Activated CD4-positive, alpha-beta T cell treated with anti-CD3 and anti-CD28 coated beads, Interleukin-2, amount 10 ng/mL, durations not matched to agents 7 days and 5 days (primary cell): ENCODE data around the gene SIK1. TPM values are rescaled to one million over a fixed set of nuclear protein-coding genes. Genes with fewer than 3 reads are reported as not detected.

Experiments
- CTCF ChIA-PET: fragments of 350-600 bp; sonication (Branson Sonifier 250); formaldehyde crosslinking; loops from one replicate; lab custom pipeline; 2021; ENCODE audit warnings: antibody characterized with exemption; lab: Charles Lee
- POLR2A ChIA-PET: fragments of 350-600 bp; sonication (Branson Sonifier 250); formaldehyde crosslinking; loops from one replicate; lab custom pipeline; 2021; ENCODE audit warnings: antibody characterized with exemption; lab: Charles Lee
- DNase-seq: peaks from one replicate; pipeline ENCODE4 v3.0.0-alpha.2; 2020
- H3K27ac Mint-ChIP-seq: one replicate; pipeline ENCODE4 v1.8.0; 2021; ENCODE audit warnings: mild to moderate bottlenecking, moderate library complexity, mixed read lengths
- H3K27me3 Mint-ChIP-seq: one replicate; pipeline ENCODE4 v1.8.0; 2021; ENCODE audit warnings: mixed read lengths
- H3K36me3 Mint-ChIP-seq: one replicate; pipeline ENCODE4 v1.8.0; 2021; ENCODE audit warnings: low read depth, mixed read lengths
- H3K4me1 Mint-ChIP-seq: one replicate; pipeline ENCODE4 v1.8.0; 2021; ENCODE audit warnings: mixed read lengths
- H3K4me3 Mint-ChIP-seq: one replicate; pipeline ENCODE4 v1.8.0; 2021; ENCODE audit warnings: mild to moderate bottlenecking, moderate library complexity, mixed read lengths
- H3K9me3 Mint-ChIP-seq: one replicate; pipeline ENCODE4 v1.8.0; 2021; ENCODE audit warnings: mixed read lengths
- total RNA-seq, 2 experiments: library from RNA; stranded (reverse); gene quantifications; one replicate each; pipeline ENCODE4 v1.2.3, GENCODE V29; 2021

Gene SIK1
- total RNA-seq, 2 experiments from 2014 or later: 5.8 to 8.2 TPM

- H3K27ac Mint-ChIP-seq: no peak overlapping the region
- H3K9me3 Mint-ChIP-seq: no peaks in the 10 kb centered on the region
- ChIA-PET POLR2A (no interaction called here), CTCF (no interaction called here)
- no peaks in the 10 kb centered on the region for H3K36me3 Mint-ChIP-seq
- no peaks in the 10 kb centered on the region for H3K27me3 Mint-ChIP-seq
- peaks cover 34% of the 10 kb centered on the region for H3K4me1 Mint-ChIP-seq
- DNase-seq: no peak
- H3K4me3 Mint-ChIP-seq: no peak overlapping the region
These were observed 62.0 kb downstream of the SIK1 start for GRCh38 chr21:43364851-43365424.

Other genes with a start within 250 kb of the SIK1 start
- under 1 TPM; 0.56 to 0.72 TPM for gene HSF2BP, start 232.4 kb upstream of the SIK1 start, total RNA-seq
- 10 to 100 TPM; 47.7 to 48.1 TPM for gene RRP1B, start 232.4 kb upstream of the SIK1 start, total RNA-seq